HG02884 (cell line): ENCODE results near the gene CHRNA3.
"Not testable (repeated sequence)": the region's sequence is repeated elsewhere in the genome, so short reads cannot be mapped to it uniquely, and the experiment has no call there.

ENCODE experiments used
- ATAC-seq: cut with Tn5 transposase; IDR thresholded peaks from one replicate; pipeline ENCODE4 v1.9.1; 2021; ENCODE audit warnings: mild to moderate bottlenecking, moderate library complexity; ENCODE audit not compliant: unreplicated experiment

CHRNA3 gene

DNA sequence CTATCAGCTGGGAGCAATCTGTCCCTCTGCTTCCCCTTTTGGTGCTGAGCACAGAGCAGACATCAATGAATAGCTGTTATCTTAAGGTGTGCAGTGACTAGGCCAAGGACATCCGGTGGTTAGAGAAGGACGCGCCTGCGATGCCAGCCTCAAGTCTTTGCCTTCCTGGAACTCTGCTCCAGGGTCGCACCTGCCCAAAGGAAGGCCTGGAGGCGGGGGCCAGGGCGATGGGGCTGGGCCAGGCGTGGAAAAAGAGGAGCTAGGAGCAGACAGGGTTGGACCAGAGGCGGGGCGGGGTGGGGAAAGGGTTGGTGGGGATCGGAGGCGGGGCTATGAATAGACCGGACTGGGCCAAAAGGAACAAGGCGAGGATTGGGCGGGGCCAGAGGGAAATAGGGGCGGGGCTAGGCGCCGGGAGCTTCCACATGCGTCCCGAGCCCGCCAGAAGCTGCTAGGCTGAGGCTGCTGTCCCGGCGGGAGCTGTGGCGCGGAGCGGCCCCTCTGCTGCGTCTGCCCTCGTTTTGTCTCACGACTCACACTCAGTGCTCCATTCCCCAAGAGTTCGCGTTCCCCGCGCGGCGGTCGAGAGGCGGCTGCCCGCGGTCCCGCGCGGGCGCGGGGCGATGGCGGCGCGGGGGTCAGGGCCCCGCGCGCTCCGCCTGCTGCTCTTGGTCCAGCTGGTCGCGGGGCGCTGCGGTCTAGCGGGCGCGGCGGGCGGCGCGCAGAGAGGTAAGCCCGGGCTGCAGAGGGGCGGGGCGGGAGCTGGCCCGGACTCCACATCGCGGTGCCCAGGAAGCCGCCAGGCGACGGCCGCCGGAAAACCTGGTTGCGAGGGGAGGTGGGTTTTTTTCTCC lies 55.5 kb downstream of the CHRNA3 start, which contains the start of gene CHRNA5:
Gene CHRNA5, plus strand, starts transcription at position 424 of the 854 bp plus-strand sequence. Its CDS starts 200 bp downstream, at position 624.
- peak; percentile 58 for ATAC-seq

DNA sequence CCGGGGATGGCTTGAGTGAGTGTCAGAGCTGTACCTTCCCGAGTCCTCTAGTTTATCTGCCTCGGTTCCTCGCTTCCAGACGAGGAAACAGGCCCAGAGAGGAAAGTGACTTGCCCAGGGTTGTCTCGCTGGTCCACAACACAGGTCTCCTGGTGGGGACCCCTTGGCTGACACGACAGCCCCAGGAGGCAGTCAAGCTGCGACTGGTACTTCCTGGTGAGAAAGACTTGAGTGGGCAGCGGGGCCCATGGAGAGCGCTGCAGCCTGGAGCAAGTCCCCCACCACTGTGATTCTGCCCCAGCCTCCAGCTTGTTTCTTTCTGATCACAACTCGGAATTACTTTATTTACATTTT lies 56.1 kb downstream of the CHRNA3 start:
- no peak for ATAC-seq

DNA sequence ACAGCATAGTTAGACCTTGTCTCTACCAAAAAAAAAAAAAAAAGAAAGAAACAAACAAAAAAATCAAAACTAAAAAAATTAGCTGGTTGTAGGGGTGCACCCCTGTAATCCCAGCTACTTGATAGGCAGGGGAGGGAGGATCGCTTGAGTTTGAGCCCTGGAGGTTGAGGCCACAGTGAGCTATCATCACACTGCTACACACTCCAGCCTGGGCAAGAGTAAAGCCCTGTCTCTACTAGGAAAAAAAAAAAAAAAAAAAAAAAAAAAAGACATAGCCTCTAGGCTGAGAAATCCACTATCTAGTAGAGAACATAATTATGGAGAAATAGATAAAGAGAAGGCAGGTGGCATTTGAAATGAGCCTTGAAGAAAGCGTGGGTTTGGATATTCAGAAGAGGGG lies 57.7 kb downstream of the CHRNA3 start:
- no peak for ATAC-seq

DNA sequence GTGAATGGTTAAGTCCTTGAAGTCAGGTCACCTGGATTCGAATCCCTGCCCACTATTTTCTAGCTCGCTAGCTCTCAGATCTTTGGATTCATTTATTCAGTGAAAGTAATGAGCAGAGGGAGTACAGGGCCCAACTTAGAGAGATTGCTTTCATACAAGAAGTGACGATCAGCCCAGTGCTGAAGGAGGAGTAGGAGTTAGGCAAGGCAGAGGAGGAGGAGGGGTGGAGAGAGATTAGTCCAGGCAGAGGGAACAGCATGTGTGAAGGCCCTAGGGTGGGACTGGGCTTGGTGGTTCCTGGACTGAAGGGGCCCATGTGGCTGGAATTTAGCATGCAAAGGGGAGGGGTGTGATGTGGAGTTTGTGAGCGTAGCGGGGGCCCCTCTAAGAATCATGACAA lies 59.3 kb downstream of the CHRNA3 start:
- no peak for ATAC-seq

DNA sequence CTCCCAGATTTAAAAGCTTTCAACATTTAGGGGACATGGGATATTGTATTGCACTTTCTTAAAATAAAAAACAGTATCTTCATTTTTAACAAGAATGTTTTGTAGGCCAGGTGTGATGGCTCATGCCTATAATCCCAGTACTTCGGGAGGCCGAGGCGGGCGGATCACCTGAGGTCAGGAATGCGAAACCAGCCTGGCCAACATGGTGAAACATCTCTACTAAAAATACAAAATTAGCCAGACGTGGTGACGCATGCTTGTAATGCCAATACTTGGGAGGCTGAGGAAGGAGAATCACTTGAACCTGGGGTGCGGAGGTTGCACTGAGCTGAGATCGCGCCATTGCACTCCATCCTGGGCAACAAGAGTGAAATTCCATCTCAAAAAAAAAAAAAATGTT lies 60.6 kb downstream of the CHRNA3 start:
- not testable (repeated sequence) for ATAC-seq

DNA sequence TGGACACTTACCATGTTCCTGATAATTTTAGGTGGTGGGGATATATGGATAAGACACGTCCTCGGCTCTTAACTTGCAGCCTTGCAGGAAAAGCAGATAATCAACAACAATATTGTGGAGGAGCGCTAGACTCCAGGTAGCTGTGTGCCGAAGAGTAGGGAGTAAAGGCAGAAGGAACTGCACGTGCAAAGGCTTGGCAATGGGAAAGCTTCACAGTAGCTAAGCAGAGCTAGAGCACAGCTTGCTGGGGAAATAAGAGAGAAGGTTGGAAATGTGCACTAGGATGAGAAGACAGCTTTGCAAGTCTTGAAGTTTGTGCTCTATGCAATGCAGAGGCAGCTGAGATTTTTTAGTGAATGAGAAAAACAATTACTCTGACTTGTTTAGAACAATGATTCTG lies 68.2 kb downstream of the CHRNA3 start:
- no peak for ATAC-seq

DNA sequence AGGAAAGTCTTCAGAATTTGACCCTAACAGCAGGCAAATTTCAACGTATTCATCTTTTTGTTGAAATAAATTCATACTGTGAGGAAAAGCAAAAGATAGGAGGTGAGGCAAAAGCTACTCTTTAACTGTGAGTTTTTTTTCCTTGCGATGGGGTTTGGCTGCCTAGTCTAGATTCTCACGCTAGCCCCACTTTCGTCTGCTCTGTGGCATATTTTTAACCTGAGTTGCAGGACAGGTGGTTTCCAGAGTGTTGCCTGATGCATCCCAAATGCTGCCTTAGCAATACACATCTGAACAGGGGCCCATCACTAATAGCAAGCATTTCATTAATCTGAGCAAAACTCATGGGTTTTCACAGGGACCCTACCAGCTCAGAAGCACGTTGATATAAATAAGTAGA lies 68.9 kb downstream of the CHRNA3 start:
- no peak for ATAC-seq

DNA sequence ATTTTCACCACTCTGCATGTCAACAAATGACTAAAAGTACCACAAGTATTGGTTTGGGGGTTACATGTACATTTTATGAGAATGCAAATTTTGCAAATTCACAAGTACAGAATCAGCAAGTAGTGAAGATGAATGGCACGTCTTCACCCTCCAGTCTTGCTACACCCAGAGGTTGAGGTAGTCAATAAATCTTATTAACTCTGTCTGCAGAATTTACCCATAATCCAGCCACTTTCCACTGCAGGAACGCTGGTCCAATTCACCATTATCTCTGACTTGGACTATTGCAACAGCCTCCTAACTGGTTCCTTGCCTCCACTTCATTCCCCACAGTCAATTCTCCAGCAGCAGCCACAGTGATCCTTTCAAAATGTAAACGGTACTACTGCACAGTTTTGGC lies 70.0 kb downstream of the CHRNA3 start:
- no peak for ATAC-seq

DNA sequence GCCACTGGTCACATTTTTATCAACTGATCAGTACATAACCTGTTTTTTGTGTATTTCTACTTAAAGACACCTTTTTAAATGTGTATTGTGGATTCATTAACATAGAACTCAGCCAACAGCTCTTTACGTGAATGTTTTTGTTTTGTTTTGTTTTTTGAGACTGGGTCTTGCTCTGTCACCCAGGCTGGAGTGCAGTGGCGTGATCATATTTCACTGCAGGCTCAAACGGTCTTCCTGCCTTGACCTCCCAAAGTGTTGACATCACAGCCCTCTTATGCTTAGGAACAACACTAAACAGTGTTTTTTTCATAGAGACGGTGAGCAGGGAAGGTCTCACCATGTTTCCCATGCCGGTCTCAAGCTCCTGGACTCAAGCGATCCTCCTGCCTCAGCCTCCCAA lies 70.6 kb downstream of the CHRNA3 start:
- no peak for ATAC-seq
